HG03354 (cell line): ENCODE measurements around the gene CCDC88A.
"Not testable (repeated sequence)": the region's sequence is repeated elsewhere in the genome, so short reads cannot be mapped to it uniquely, and the experiment has no call there.

Source experiments
- ATAC-seq: cut with Tn5 transposase; IDR thresholded peaks from one replicate; pipeline ENCODE4 v1.9.1; 2021; ENCODE audit warnings: mild to moderate bottlenecking; ENCODE audit not compliant: unreplicated experiment, poor library complexity, severe bottlenecking

CCDC88A gene

DNA sequence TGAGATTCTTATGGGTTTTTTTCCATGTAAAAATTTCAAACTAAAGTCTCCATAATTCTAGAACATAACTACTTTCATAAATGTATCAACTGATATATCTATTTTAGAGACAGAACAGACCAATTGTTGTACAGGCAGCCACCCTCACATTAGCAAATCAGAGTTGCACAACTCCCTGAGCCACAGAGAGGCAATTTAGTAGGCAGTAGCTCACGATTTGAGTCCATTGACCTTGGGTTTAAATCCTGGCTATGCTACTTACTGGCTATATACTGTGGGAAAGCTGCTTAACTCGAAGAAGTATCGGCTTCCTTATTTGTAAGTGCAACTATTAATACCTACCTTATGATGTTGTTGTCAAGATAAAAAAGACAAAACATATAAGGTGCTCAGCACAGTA is 166.8 kb downstream of the CCDC88A start:
- ATAC-seq, result no peak

DNA sequence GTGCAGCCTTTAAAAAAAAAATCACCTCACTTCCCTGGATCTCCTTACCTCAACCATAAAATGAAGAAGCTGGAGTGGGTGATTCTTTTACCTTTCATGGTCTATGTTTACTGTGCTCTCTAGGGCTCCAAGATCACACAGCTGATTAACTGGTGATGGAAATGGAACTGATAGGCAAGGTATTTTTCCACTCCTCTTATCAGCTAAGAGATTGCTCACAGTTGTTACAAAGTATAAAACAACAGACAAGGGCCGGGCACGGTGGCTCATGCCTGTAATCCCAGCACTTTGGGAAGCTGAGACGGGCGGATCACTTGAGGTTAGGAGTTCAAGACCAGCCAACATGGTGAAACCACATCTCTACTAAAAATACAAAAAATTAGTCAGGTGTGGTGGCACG is 172.6 kb downstream of the CCDC88A start:
- ATAC-seq, result no peak

DNA sequence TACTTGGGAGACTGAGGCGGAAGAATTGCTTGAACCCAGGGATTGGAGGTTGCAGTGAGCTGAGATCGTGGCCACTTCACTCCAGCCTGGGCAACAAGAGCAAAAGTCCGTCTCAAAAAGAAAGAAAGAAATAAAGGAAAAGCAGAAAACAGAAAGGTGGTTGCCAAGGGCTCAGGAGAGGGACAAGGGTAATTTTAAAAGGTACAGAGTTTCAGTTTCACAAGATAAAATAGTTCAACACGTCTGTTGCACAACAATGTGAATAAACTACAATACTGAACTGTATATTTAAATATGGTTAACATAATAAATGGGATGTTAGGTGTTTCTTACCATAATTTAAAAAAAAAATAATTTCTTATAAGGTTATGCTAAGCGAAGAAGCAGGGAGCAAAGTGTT is 174.2 kb downstream of the CCDC88A start:
- ATAC-seq, result no peak

DNA sequence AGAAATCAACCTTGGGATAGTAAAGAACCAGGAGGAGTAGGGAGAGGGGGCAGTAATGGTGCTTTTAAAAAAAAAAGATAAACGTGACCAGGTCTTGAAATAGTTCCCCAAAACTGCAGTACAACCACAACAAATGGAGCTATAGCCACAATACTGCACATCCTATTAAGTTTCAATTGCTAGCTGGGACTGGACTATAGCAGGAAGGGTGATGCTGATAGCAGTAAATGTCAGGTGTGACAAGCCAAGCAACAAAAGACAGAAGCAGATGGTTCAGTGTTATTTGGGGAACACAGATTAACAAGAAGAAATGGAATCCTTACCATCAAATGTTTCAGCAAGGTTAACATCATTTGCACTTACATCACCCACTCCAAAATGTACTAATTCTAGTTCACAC is 177.0 kb downstream of the CCDC88A start:
- no peak for ATAC-seq

DNA sequence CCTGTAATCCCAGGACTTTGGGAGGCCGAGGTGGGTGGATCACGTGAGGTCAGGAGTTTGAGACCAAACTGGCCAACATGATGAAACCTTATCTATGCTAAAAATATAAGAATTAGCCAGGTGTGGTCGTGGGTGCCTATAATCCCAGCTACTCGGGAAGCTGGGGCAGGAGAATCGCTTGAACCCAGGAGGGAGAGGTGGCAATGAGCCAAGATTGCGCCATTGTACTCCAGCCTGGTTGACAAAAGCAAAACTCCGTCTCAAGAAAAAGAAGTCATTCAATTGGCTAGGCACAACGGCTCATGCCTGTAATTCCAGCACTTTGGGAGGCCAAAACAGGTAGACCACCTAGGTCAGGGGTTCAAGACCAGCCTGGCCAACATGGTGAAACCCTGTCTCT is 178.1 kb downstream of the CCDC88A start:
- not testable (repeated sequence) for ATAC-seq

DNA sequence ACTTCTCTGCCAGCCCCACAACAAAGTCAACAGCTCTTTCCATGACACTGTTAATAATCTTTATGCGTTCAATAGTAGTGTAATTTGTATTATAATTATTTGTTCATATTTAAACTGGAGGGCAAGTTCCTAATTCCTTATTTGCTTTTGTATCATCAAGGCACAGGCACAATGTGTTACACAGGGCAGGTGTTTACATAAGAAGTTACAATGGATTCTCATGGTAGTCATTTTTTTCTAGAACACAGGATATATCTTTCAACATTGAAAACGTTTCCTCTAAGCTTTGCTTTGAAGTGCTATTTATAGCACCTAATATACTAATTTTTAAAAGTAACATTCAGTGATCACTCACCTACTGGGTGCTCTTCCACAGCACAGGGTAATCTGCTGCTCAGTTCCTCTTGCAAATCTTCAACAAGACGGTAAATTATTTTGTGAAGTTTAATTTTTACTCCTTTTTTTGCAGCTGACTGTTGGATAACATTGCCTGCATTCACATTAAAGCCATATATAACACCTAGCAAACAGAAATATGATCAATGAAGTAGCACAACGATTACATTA is 179.9 kb downstream of the CCDC88A start:
- ATAC-seq, result no peak
